Renal pelvis (tissue), 4 donors: Measurements from ENCODE around the gene C19orf81. TPM values are rescaled to one million over a fixed set of nuclear protein-coding genes. Genes with fewer than 3 reads are reported as not detected.

Experiments
- DNase-seq: peaks from one replicate; pipeline ENCODE4 v3.0.0-alpha.2; 2013
- polyA plus RNA-seq, 3 donors: library from polyadenylated mRNA; unstranded; fragments of 120-200 nt; gene quantifications; one replicate each; pipeline ENCODE4 v1.2.1, GENCODE V29; 2013; ENCODE audit not compliant: insufficient read length in 3 of 3

Gene C19orf81
- polyA plus RNA-seq, 3 donors = 3.1 to 6.7 (median 4.4) TPM

- DNase-seq = no peak
Measured at GRCh38 chr19:50676625-50677197, 27.5 kb downstream of the C19orf81 start.

GRCh38 chr19:50677636-50678035, 28.4 kb downstream of the C19orf81 start:
- DNase-seq = no peak

- DNase-seq = no peak
Measured at GRCh38 chr19:50678323-50678722, 29.1 kb downstream of the C19orf81 start.

DNA sequence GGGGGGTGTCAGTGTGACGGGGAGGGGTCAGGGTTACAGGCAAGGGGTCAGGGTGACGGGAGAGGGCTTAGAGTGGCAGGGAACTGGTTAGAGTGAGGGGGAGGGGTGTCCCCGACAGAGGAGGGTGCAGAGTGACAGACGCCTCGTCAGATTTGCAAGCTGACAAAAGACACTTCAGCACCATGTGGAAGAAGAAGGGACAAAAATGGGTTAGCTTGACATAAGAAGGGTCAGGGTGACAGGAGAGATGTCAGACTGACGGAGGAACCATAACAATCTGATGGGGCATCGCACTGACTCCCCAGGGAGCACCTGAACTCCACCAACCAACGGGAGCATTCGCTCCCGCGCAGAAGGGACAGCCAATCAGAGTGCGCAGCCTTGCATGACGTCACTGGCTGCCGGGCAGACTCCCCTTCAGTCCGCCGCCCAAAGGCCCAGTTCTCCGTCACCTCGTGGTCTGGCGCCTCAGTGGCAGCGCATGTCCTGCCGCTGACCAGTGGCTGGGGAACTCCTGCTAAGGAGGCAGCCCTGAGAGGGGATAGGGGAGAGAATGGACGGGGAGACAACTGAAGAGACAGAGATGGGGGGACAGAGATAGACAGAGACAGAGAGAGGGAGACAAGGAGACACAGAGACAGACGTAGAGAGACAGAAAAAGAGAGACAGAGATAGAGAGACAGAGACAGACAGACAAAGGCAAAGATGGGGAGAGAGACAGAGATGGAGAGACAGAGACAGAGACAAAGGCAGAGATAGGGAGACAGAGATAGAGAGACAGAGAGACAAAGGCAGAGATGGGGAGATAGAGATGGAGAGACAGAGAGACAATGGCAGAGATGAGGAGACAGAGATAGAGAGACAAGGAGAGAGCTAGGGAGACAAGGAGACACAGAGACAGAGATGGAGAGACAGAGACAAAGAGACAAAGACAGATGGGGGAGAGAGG, 30.2 kb downstream of the C19orf81 start:
- DNase-seq = peak; percentile 56

DNA sequence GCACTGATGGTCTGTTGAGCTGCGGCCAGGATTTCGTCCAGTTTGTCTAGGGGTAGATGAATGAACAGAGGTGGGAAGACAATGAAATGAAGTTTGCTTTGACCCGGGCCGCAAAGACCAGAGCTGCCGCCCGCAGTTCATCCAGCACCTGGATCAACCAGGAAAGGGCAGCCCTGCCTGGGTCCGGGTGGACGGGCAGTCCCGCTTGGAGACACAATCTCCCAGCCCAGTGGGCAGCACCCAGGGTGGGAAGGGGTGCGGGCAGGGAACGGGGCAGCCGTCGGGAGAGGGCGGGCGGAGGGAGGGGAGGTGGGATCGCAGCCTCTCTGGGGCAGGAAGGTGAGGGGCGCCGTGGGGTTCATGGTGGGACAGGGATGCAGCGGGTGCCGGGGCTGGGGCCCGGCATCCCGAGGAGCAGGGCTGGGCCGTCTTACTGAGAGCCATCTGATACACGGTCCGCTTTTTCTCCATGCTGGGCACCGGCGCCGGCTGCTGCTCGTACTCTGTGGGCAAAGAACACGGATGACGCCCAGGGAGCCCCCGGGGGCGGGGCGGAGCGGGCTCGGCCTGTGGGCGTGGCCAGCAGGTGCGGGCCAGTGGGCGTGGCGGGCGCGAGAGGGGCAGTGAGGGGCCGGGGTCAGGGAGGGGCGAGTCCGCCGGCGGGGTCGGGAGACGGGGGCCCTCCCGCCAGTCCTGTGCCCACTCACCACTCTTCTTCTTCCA, 37.2 kb downstream of the C19orf81 start:
- no peak for DNase-seq

DNA sequence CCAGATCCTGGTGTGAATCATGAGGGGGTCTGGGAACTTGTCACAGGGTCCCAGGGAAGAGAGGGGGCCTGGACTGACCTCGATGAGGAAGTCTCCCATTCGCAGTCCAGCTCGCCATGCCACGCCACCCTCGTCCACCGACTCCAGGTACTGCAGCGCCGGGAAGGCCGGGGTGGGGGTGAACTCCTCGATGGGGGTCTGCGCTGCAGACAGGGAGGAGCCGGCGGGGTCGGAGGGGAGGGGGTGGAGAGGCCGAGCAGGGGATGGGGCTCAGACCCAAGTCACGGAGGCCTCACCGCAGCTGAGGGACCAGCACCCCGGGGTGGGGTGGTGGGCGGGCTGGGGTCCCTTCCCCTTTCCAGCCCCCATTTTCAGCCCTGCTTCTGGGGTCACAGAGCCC, 39.5 kb downstream of the C19orf81 start:
- DNase-seq = no peak

DNA sequence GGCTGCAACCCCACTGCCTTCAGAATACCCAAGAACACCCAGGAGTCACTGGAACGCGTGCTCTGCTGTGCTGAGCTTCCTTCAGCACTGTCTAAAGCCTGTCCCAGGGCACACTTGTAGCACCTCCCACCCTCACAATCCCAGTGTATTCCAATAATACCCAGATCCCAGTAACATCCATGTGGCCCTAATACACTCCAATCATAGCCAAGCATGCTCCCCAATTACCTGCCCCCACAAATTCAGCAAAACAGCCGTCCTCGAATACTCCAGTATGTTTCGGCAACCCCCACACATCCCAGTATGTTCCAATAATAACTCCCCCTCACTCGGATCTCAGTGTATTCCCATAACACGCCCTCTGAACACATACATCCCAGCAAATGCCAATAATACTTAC, 41.2 kb downstream of the C19orf81 start:
- DNase-seq = no peak

DNA sequence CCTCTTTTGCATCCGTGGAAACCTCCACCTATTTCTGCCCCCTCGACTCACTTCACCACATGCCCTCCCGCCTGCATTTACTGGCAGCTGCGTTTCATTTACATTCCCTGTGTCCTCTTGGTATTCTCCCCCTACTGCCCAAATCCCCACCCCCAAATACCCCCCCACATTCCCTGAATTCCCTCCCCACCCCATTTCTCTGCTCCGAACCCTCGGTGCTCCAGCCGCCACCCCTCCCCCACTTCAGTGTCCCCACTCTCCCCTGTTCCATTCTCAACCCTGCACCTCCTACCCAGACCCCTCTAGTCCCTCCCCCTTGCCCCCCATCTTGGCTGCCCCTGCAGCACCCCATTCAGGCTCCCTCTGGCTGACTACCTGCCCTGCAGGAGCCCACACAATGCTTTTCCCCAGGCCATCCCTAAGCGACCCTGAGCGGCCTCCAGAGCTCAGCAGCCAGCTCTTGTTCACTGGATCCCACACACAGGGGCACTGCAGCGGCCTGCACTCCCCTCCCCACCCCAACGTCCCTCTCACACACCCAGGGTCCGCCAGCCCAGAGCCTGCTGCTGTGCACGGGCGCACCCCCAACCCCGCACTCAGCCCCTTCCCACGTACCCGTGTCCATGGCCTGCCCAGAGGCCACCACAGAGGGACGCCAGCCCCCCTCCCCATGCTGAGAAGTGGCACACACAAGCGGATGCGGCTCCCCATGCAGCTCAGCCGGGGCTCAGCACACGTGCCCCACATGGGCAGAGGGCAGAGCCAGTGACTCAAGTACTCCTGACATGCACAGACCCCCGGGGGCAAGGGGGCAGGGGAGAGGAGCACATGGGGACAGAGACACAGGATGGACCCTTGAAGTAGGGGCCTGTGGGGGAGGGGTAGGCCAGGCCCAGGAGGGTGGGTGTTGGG, 44.1 kb downstream of the C19orf81 start:
- no peak for DNase-seq

DNA sequence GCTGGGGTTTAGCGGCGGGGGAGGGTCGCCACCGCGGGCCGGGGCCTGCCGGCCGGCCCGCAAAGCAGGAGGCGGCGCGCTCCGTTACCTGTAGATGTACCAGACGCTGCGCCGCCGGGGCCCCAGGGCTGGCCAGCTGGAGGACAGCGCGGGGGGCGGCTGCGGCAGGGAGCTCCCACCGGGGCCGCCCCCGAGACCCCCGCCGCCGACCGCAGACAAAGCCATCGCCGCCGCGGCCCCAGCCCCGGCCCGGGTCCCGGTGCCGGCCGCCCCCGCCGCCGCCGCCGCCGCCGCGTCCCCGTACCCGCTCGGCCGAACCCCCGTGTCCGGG, 45.5 kb downstream of the C19orf81 start:
- DNase-seq = no peak

DNA sequence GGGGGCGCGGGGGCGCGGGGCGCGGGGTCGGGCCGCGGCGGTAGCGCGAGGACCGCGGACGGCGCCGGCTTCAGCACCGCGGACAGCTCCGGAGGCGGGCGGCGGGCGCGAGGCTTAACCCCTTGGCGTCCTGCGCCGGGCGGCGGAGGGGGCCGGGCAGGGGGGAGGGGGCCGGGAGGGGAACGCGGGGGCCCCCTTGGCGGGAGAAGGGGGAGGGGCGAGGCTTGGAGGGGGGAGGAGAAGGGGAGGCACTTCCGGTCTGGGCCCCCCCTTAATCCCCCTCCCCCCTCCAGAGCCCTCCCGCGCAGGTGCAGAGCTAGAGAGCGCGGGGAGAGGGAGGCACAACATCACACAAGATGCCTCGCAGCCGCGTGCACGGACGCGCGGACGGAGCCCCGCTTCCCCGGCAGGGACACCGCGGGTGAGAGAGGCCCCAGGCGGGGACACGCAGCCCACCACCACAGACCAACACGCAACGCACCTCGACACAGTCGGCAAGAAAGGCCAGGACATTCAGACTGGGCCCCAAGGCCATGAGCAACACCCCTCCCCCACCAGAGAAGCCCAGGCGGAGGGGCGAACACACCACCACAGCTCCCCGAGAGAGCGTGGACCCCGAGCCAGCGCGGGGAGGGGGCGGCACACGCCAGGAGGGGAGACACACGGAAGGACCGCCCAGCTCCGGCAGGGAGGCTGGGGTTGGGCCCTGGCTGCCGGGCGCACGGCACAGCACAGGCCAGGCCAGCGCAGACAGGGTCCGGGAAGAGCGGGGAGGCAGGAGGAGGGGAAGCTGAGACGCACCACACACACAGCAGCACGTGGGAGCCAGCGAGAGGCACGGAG, 46.2 kb downstream of the C19orf81 start:
- no peak for DNase-seq

DNA sequence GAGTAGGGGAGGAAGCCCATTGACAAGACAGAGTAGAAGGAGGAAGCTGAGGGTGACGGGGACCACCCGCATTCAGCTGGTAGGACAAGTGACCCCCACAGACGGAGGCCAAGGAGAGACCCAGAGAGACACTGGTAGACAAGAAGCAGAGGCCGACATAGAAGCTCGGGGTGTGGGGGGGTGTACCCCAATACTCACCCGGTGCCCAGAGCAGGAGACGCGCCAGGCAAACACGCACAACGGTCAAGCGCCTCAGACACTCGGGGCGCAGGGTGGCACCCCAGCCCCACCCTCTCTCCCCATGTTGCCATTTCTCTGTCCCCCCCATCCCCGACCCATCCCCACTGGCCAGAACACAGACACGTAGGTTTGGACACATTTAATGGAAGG, 46.8 kb downstream of the C19orf81 start:
- no peak for DNase-seq

- DNase-seq = no peak
Measured at GRCh38 chr19:50697414-50698124, 48.3 kb downstream of the C19orf81 start.

GRCh38 chr19:50701367-50701985, 52.2 kb downstream of the C19orf81 start:
- no peak for DNase-seq

DNA sequence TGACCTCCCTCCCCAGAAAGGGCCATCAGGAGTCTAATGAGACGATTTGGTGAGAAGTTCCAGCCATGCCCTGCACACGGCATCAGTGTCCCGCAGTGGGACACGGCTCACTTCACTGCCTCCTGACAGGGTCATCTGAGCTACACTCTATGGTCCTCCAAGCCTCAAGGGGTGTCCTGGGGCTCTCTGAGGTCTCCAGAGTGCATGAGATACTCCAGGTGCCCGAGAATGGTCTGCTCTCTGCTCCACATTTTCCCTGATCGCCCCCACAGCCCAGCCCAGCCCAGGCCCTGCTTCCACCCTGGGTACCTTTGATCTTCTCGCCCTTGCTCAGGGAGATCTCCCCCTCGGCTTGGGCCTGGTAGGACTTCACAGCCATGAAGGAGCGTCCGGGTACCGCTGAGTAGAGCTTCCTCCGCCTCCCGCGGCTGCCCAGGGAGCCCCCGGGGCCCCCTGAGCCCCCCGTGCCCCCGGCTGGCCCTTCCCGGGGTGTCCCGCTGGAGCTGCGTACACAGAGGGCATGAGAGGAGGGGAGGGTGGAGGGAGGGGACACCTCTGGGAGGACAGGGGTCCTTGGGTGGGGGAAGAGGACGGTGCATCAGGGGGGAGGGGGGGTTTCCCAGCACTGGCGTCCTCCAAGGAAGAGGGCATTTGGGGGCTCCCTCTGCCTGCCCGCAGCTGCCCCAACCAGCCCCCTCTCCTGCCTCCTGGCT, 53.1 kb downstream of the C19orf81 start:
- no peak for DNase-seq

DNA sequence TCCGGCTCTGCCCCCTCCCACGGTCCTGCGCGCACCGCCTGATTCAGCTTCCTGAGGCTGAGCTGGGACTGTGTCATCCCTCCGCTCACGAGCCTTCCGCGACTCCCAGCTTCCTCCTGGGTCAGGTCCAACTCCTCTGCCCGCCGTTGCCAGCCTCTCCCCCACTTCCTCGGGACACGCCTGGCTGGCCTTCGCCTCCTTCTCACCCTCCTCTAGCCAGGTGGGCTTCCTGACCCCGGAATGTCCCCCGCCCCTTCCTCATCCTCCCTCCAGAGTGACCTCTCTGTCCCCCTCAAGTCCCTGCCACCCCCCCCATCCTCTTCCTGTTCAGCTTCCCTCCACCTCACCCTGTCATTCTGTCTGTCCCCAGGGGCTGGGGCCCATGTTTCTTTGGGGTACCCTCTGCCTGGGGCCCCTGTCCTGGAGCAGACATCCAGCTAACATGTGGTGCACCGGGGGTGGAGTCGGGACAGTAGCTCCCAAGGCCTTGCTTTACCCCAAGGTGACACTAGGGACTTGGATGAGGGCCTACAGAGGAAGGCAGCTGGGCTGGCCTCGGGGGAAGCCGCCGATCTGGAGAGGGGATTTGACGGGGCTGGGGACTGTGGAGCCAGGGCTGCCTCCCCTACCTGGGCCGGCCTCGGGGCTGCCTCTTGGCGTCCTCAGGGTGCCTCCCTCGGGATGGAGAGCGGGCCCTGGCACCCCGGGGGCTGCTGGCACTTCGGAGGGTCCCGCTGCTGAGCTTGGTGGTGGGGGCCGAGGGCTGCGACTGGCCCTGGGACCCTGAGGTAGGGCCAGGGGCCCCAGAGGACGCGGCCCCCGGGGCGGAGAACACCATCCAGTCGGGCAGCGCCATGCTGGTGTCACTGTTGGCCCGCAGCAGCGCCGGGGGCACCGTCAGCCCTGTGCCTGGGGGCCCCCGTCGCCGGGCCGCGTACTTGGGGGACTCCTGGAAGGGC, 53.9 kb downstream of the C19orf81 start:
- no peak for DNase-seq

GRCh38 chr19:50703915-50704796, 54.9 kb downstream of the C19orf81 start:
- DNase-seq = no peak
